CD4-positive, CD25-positive, alpha-beta regulatory T cell (primary cell): ENCODE data around the gene ABCA4. TPM values are rescaled to one million over a fixed set of nuclear protein-coding genes. Genes with fewer than 3 reads are reported as not detected.

ENCODE experiments used
- ATAC-seq, 2 donors: fragments of 150-1000 bp; cut with Tn5 transposase; one replicate each; pipeline ENCODE4 v1.10.0; 2021; ENCODE audit warnings: low read depth in 2 of 2, moderate number of reproducible peaks in 2 of 2, moderate library complexity in 1 of 2
- DNase-seq, 3 donors: peaks; one replicate each; pipeline versions ENCODE4 v3.0.0 to v3.0.0-alpha.2; 2012 to 2022; ENCODE audit warnings: mixed read lengths in 1 of 3
- H3K27ac ChIP-seq: one replicate; pipeline ENCODE4 v1.7.0; 2013; ENCODE audit warnings: mild to moderate bottlenecking, low read length; ENCODE audit not compliant: insufficient read depth, poor library complexity, severe bottlenecking
- H3K27me3 ChIP-seq: one replicate; pipeline ENCODE4 v1.7.0; 2013; ENCODE audit warnings: low read length; ENCODE audit not compliant: control insufficient read depth, insufficient read depth
- H3K36me3 ChIP-seq: one replicate; pipeline ENCODE4 v1.7.0; 2013; ENCODE audit warnings: mild to moderate bottlenecking, low read length, moderate library complexity; ENCODE audit not compliant: control insufficient read depth, insufficient read depth
- H3K4me1 ChIP-seq: 2 replicates; pipeline ENCODE4 v1.7.0; 2013; ENCODE audit warnings: mild to moderate bottlenecking, low read length; ENCODE audit not compliant: insufficient read depth, control insufficient read depth, poor library complexity, severe bottlenecking
- H3K4me3 ChIP-seq: one replicate; pipeline ENCODE4 v1.7.0; 2013; ENCODE audit warnings: low read depth, mild to moderate bottlenecking, low read length, moderate library complexity
- H3K9me3 ChIP-seq, 2 experiments: 1 replicate in 1 of 2; 2 replicates in 1 of 2; pipeline ENCODE4 v1.7.0; 2013; ENCODE audit warnings: low read length in 2 of 2, mild to moderate bottlenecking in 1 of 2, moderate library complexity in 1 of 2; ENCODE audit not compliant: control insufficient read depth in 2 of 2
- H3K27ac Mint-ChIP-seq, 3 donors: one replicate each; pipeline ENCODE4 v1.8.0; 2020 to 2022; ENCODE audit warnings: mild to moderate bottlenecking in 3 of 3, mixed read lengths in 3 of 3, moderate library complexity in 2 of 3
- H3K27me3 Mint-ChIP-seq: one replicate; pipeline ENCODE4 v1.8.0; 2022; ENCODE audit warnings: mild to moderate bottlenecking, mixed read lengths
- H3K36me3 Mint-ChIP-seq: one replicate; pipeline ENCODE4 v1.8.0; 2020; ENCODE audit warnings: mixed read lengths
- H3K4me1 Mint-ChIP-seq, 4 donors: one replicate each; pipeline ENCODE4 v1.8.0; 2020 to 2022; ENCODE audit warnings: mixed read lengths in 4 of 4, mild to moderate bottlenecking in 1 of 4
- H3K4me3 Mint-ChIP-seq, 4 donors: one replicate each; pipeline ENCODE4 v1.8.0; 2020 to 2022; ENCODE audit warnings: mild to moderate bottlenecking in 4 of 4, mixed read lengths in 4 of 4, moderate library complexity in 3 of 4
- H3K9me3 Mint-ChIP-seq, 7 donors: one replicate each; pipeline ENCODE4 v1.8.0; 2020 to 2022; ENCODE audit warnings: mixed read lengths in 7 of 7, mild to moderate bottlenecking in 3 of 7, moderate library complexity in 2 of 7
- polyA plus RNA-seq, 4 donors: library from polyadenylated mRNA; unstranded; fragments of 300-500 nt; fragmentation: Illumina TruSeq; gene quantifications; one replicate each; pipeline ENCODE4 v1.2.3, GENCODE V29; 2021
- total RNA-seq: library from RNA; stranded (reverse); gene quantifications from one replicate; pipeline ENCODE4 v1.2.3, GENCODE V29; 2022

ABCA4 gene
- total and polyA plus RNA-seq, 5 donors from 2014 or later: not detected

GRCh38 chr1:93988634-93989350 lies 132.2 kb downstream of the ABCA4 start:
- Histone ChIP-seq H3K9me3 (no peaks in the 10 kb centered on the region), H3K4me3 (no peak overlapping the region), H3K27me3 (peaks cover 7% of the 10 kb centered on the region), H3K36me3 (no peaks in the 10 kb centered on the region), H3K27ac (no peak overlapping the region), H3K4me1 (no peaks in the 10 kb centered on the region)
- ATAC-seq (no peak), DNase-seq (no peak)
- Mint-ChIP-seq H3K36me3 (no peaks in the 10 kb centered on the region), H3K27me3 (peaks cover 24% of the 10 kb centered on the region), H3K4me3 (no peak overlapping the region), H3K4me1 (no peaks in the 10 kb centered on the region), H3K9me3 (peaks cover 0 to 2% (median 0%) of the 10 kb centered on the region in 7 donors), H3K27ac (no peak overlapping the region)

GRCh38 chr1:93981274-93981667 lies 139.7 kb downstream of the ABCA4 start:
- DNase-seq: no peak
- H3K27me3 ChIP-seq: peaks cover 5% of the 10 kb centered on the region
- H3K36me3 ChIP-seq: no peaks in the 10 kb centered on the region
- Mint-ChIP-seq H3K4me1 (no peaks in the 10 kb centered on the region), H3K9me3 (peaks cover 0 to 3% (median 0%) of the 10 kb centered on the region in 7 donors), H3K27ac (no peak overlapping the region), H3K27me3 (peaks cover 15% of the 10 kb centered on the region), H3K36me3 (no peaks in the 10 kb centered on the region), H3K4me3 (no peak overlapping the region)
- H3K9me3 ChIP-seq: no peaks in the 10 kb centered on the region
- H3K4me3 ChIP-seq: no peak overlapping the region
- H3K27ac ChIP-seq: no peak overlapping the region
- no peaks in the 10 kb centered on the region for H3K4me1 ChIP-seq
- ATAC-seq: no peak

GRCh38 chr1:93980320-93981273 lies 140.4 kb downstream of the ABCA4 start:
- peaks cover 0 to 3% (median 0%) of the 10 kb centered on the region in 7 donors for H3K9me3 Mint-ChIP-seq
- Histone ChIP-seq H3K36me3 (no peaks in the 10 kb centered on the region), H3K4me1 (no peaks in the 10 kb centered on the region), H3K27ac (no peak overlapping the region), H3K4me3 (no peak overlapping the region), H3K9me3 (no peaks in the 10 kb centered on the region), H3K27me3 (peaks cover 5% of the 10 kb centered on the region)
- DNase-seq (peak in 1 of 3 donors; percentile 6), ATAC-seq (no peak)
- H3K4me1 Mint-ChIP-seq: no peaks in the 10 kb centered on the region
- H3K36me3 Mint-ChIP-seq: no peaks in the 10 kb centered on the region
- H3K27ac Mint-ChIP-seq: no peak overlapping the region
- peaks cover 17% of the 10 kb centered on the region for H3K27me3 Mint-ChIP-seq
- H3K4me3 Mint-ChIP-seq: no peak overlapping the region

- no peaks in the 10 kb centered on the region for H3K4me1 Mint-ChIP-seq
- Histone ChIP-seq H3K36me3 (no peaks in the 10 kb centered on the region), H3K9me3 (no peaks in the 10 kb centered on the region), H3K27ac (no peak overlapping the region), H3K4me1 (no peaks in the 10 kb centered on the region), H3K4me3 (no peak overlapping the region), H3K27me3 (peaks cover 5% of the 10 kb centered on the region)
- no peak for ATAC-seq
- DNase-seq: no peak
- H3K4me3 Mint-ChIP-seq: no peak overlapping the region
- H3K36me3 Mint-ChIP-seq: no peaks in the 10 kb centered on the region
- H3K27me3 Mint-ChIP-seq: peaks cover 14% of the 10 kb centered on the region
- peaks cover 0 to 3% (median 0%) of the 10 kb centered on the region in 7 donors for H3K9me3 Mint-ChIP-seq
- H3K27ac Mint-ChIP-seq: no peak overlapping the region
These were observed 141.1 kb downstream of the ABCA4 start for GRCh38 chr1:93979718-93980319.

- Mint-ChIP-seq H3K9me3 (peaks cover 0 to 3% (median 0%) of the 10 kb centered on the region in 7 donors), H3K27me3 (peaks cover 14% of the 10 kb centered on the region), H3K27ac (no peak overlapping the region), H3K4me1 (no peaks in the 10 kb centered on the region), H3K4me3 (no peak overlapping the region), H3K36me3 (no peaks in the 10 kb centered on the region)
- H3K27ac ChIP-seq: no peak overlapping the region
- no peak overlapping the region for H3K4me3 ChIP-seq
- H3K36me3 ChIP-seq: no peaks in the 10 kb centered on the region
- DNase-seq (no peak), ATAC-seq (no peak)
- H3K27me3 ChIP-seq: peaks cover 4% of the 10 kb centered on the region
- no peaks in the 10 kb centered on the region for H3K9me3 ChIP-seq
- H3K4me1 ChIP-seq: no peaks in the 10 kb centered on the region
These were observed 141.8 kb downstream of the ABCA4 start for GRCh38 chr1:93979040-93979717.

- Histone ChIP-seq H3K4me3 (no peak overlapping the region), H3K27ac (no peak overlapping the region), H3K4me1 (no peaks in the 10 kb centered on the region), H3K27me3 (no peaks in the 10 kb centered on the region), H3K9me3 (no peaks in the 10 kb centered on the region), H3K36me3 (no peaks in the 10 kb centered on the region)
- Mint-ChIP-seq H3K9me3 (peaks cover 0 to 4% (median 0%) of the 10 kb centered on the region in 7 donors), H3K36me3 (no peaks in the 10 kb centered on the region), H3K4me3 (no peak overlapping the region), H3K27me3 (peaks cover 15% of the 10 kb centered on the region), H3K27ac (no peak overlapping the region), H3K4me1 (no peaks in the 10 kb centered on the region)
- DNase-seq: no peak
- no peak for ATAC-seq
These were observed 143.4 kb downstream of the ABCA4 start for GRCh38 chr1:93977598-93977945.
